ENCODE results near the gene CACNA1C. TPM values are rescaled to one million over a fixed set of nuclear protein-coding genes. Genes with fewer than 3 reads are reported as not detected.

The CACNA1C gene
- total RNA-seq, 2 experiments from 2014 or later: 0.69 to 1.4 TPM

- CTCF ChIA-PET (ENCODE audit: unreplicated experiment): interaction anchor here (1.2 kb wide), 1 partner anchor 225 kb away, joined by 5 read pairs; no protein-coding TSS in a partner anchor
- intact Hi-C loops (cut with micrococcal nuclease; ENCODE audit: unreplicated experiment): no loop called here
- Histone ChIP-seq H3K9me3 (ENCODE audit: low read length) (no peaks in the 10 kb centered on the region), H2AFZ (ENCODE audit: low read length) (no peak overlapping the region), H3K27ac (ENCODE audit: low read depth, low read length, poor library complexity, severe bottlenecking) (no peak overlapping the region), H3K4me1 (ENCODE audit: insufficient read depth, low read length, poor library complexity, severe bottlenecking) (no peaks in the 10 kb centered on the region), H3K9me2 (ENCODE audit: insufficient read depth, low read length) (no peaks in the 10 kb centered on the region), H3K4me2 (ENCODE audit: low read length) (no peak overlapping the region), H4K20me1 (ENCODE audit: insufficient read depth, low read length) (no peaks in the 10 kb centered on the region), H3K36me3 (ENCODE audit: insufficient read depth, low read length) (no peaks in the 10 kb centered on the region), H3K79me2 (ENCODE audit: insufficient read depth, low read depth, low read length) (no peaks in the 10 kb centered on the region), H3K4me3 (ENCODE audit: low read depth, low read length, poor library complexity, severe bottlenecking) (no peak overlapping the region)
- POLR2A ChIA-PET: interaction anchor here (0.7 to 2.0 kb wide), 3 partner anchors 16 to 99 kb away, joined by 3 to 4 read pairs (median 3); no protein-coding TSS in a partner anchor
- DNase-seq (ENCODE audit: low spot score): no peak
- BruUV-seq (replicated peaks): no TSS peak
- 0 out of 2 replicates have a peak, but pooled peaks have one; percentile 8 for TF ChIP-seq CTCF (conservative IDR thresholded peaks at IDR 0.05; ENCODE audit: low read length)
- TF ChIP-seq EZH2phosphoT487 (IDR thresholded peaks at IDR 0.05; ENCODE audit: borderline replicate concordance, low read depth, low read length): no peak
Measured at GRCh38 chr12:2058837-2059236, 6.0 kb downstream of the CACNA1C start.

DNA sequence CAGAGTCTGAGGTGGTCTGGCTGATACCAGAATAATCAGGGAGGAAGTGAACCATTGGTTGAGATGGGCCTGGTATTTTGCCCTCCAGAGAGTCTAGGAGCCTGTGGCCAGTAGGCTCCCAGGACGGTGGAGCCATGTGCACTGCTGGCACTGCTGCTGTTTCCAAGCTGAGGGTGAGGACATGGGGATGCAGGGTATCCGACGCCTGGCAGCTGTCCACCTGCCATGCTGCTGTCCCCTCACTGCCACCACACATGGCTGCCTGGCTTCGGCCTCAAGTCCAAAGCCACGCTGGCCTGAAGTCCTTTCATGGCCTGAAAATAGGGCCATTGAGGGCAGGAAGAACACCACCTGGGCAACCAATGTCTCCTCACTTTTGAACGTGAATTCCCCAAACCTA, 8.6 kb downstream of the CACNA1C start:
- Histone ChIP-seq H3K9me3 (ENCODE audit: low read length) (no peaks in the 10 kb centered on the region), H3K36me3 (ENCODE audit: insufficient read depth, low read length) (no peaks in the 10 kb centered on the region), H3K4me2 (ENCODE audit: low read length) (no peak overlapping the region), H3K4me1 (ENCODE audit: insufficient read depth, low read length, poor library complexity, severe bottlenecking) (no peaks in the 10 kb centered on the region), H4K20me1 (ENCODE audit: insufficient read depth, low read length) (no peaks in the 10 kb centered on the region), H3K79me2 (ENCODE audit: insufficient read depth, low read depth, low read length) (no peaks in the 10 kb centered on the region), H3K4me3 (ENCODE audit: low read depth, low read length, poor library complexity, severe bottlenecking) (no peak overlapping the region), H3K27ac (ENCODE audit: low read depth, low read length, poor library complexity, severe bottlenecking) (no peak overlapping the region), H3K9me2 (ENCODE audit: insufficient read depth, low read length) (no peaks in the 10 kb centered on the region), H2AFZ (ENCODE audit: low read length) (no peak overlapping the region)
- DNase-seq (ENCODE audit: low spot score): no peak
- no TSS peak for BruUV-seq (replicated peaks)
- CTCF ChIA-PET (ENCODE audit: unreplicated experiment): no interaction called here
- intact Hi-C loops (cut with micrococcal nuclease; ENCODE audit: unreplicated experiment): no loop called here
- no peak for TF ChIP-seq CTCF (conservative IDR thresholded peaks at IDR 0.05; ENCODE audit: low read length)
- TF ChIP-seq EZH2phosphoT487 (IDR thresholded peaks at IDR 0.05; ENCODE audit: borderline replicate concordance, low read depth, low read length): no peak
- POLR2A ChIA-PET: interaction anchor here (0.6 to 1.2 kb wide), 3 partner anchors 14 to 1157 kb away, joined by 3 to 4 read pairs (median 3); no protein-coding TSS in a partner anchor

- Histone ChIP-seq H4K20me1 (ENCODE audit: insufficient read depth, low read length) (no peaks in the 10 kb centered on the region), H3K9me2 (ENCODE audit: insufficient read depth, low read length) (no peaks in the 10 kb centered on the region), H2AFZ (ENCODE audit: low read length) (no peak overlapping the region), H3K4me3 (ENCODE audit: low read depth, low read length, poor library complexity, severe bottlenecking) (no peak overlapping the region), H3K4me1 (ENCODE audit: insufficient read depth, low read length, poor library complexity, severe bottlenecking) (no peaks in the 10 kb centered on the region), H3K4me2 (ENCODE audit: low read length) (peak overlapping the region; percentile 1; the same call in 1 of the 2 replicates), H3K36me3 (ENCODE audit: insufficient read depth, low read length) (no peaks in the 10 kb centered on the region), H3K79me2 (ENCODE audit: insufficient read depth, low read depth, low read length) (no peaks in the 10 kb centered on the region), H3K9me3 (ENCODE audit: low read length) (no peaks in the 10 kb centered on the region), H3K27ac (ENCODE audit: low read depth, low read length, poor library complexity, severe bottlenecking) (no peak overlapping the region)
- POLR2A ChIA-PET: no interaction called here
- CTCF ChIA-PET (ENCODE audit: unreplicated experiment): interaction anchor here (0.5 kb wide), 1 partner anchor 707 kb away, joined by 3 read pairs; no protein-coding TSS in a partner anchor
- intact Hi-C loops (cut with micrococcal nuclease; ENCODE audit: unreplicated experiment): no loop called here
- peak; percentile 4 for DNase-seq (ENCODE audit: low spot score)
- no TSS peak for BruUV-seq (replicated peaks)
- TF ChIP-seq CTCF (conservative IDR thresholded peaks at IDR 0.05; ENCODE audit: low read length) (no peak), EZH2phosphoT487 (IDR thresholded peaks at IDR 0.05; ENCODE audit: borderline replicate concordance, low read depth, low read length) (no peak)
Measured at GRCh38 chr12:2064071-2064507, 11.3 kb downstream of the CACNA1C start.
